Neural crest cell (in vitro differentiated cells): ENCODE measurements around the gene DNLZ. TPM values are rescaled to one million over a fixed set of nuclear protein-coding genes. Genes with fewer than 3 reads are reported as not detected.

Experiments
- DNase-seq: peaks from one replicate; pipeline ENCODE4 v3.0.0; 2021; ENCODE audit warnings: low read depth, mixed read lengths, low spot score
- H3K27ac Mint-ChIP-seq: one replicate; pipeline ENCODE4 v1.8.0; 2021; ENCODE audit warnings: mild to moderate bottlenecking, mixed read lengths; ENCODE audit not compliant: unreplicated experiment
- H3K27me3 Mint-ChIP-seq: 2 replicates; pipeline ENCODE4 v1.8.0; 2021; ENCODE audit warnings: low read depth, mild to moderate bottlenecking, mixed read lengths
- H3K36me3 Mint-ChIP-seq: 2 replicates; pipeline ENCODE4 v1.8.0; 2021; ENCODE audit warnings: low read depth, mild to moderate bottlenecking, mixed read lengths
- H3K4me1 Mint-ChIP-seq: 2 replicates; pipeline ENCODE4 v1.8.0; 2021; ENCODE audit warnings: mixed read lengths
- H3K4me3 Mint-ChIP-seq: one replicate; pipeline ENCODE4 v1.8.0; 2021; ENCODE audit warnings: mild to moderate bottlenecking, mixed read lengths
- H3K9me3 Mint-ChIP-seq: 2 replicates; pipeline ENCODE4 v1.8.0; 2021; ENCODE audit warnings: mixed read lengths
- CTCF ChIP-seq: fragments of 200-600 bp; sonication (generic); conservative IDR thresholded peaks from 2 replicates; pipeline ENCODE4 v1.5.0; 2021; ENCODE audit warnings: antibody characterized with exemption, mild to moderate bottlenecking
- total RNA-seq: library from RNA; stranded (reverse); gene quantifications from 2 replicates; pipeline ENCODE4 v1.2.1, GENCODE V29; 2021

Gene DNLZ
- total RNA-seq, 1 donor from 2014 or later = 21.3 TPM

GRCh38 chr9:136379401-136379800 is 15.9 kb upstream of the DNLZ start:
- Mint-ChIP-seq H3K9me3 (no peaks in the 10 kb centered on the region), H3K27me3 (no peaks in the 10 kb centered on the region), H3K36me3 (no peaks in the 10 kb centered on the region), H3K4me1 (no peaks in the 10 kb centered on the region), H3K27ac (no peak overlapping the region), H3K4me3 (no peak overlapping the region)
- TF ChIP-seq CTCF = no peak
- no peak for DNase-seq

- H3K27me3 Mint-ChIP-seq = no peaks in the 10 kb centered on the region
- no peaks in the 10 kb centered on the region for H3K36me3 Mint-ChIP-seq
- no peak for DNase-seq
- TF ChIP-seq CTCF = no peak
- H3K27ac Mint-ChIP-seq = no peak overlapping the region
- no peaks in the 10 kb centered on the region for H3K9me3 Mint-ChIP-seq
- H3K4me3 Mint-ChIP-seq = no peak overlapping the region
- no peaks in the 10 kb centered on the region for H3K4me1 Mint-ChIP-seq
Observed at GRCh38 chr9:136379003-136379287, 15.4 kb upstream of the DNLZ start.

- Mint-ChIP-seq H3K27ac (no peak overlapping the region), H3K4me1 (peaks cover under 1% of the 10 kb centered on the region), H3K9me3 (no peaks in the 10 kb centered on the region), H3K36me3 (no peaks in the 10 kb centered on the region), H3K27me3 (no peaks in the 10 kb centered on the region), H3K4me3 (no peak overlapping the region)
- TF ChIP-seq CTCF = no peak
- DNase-seq = no peak
Observed at GRCh38 chr9:136378170-136379002, 14.8 kb upstream of the DNLZ start.

- Mint-ChIP-seq H3K36me3 (no peaks in the 10 kb centered on the region), H3K9me3 (no peaks in the 10 kb centered on the region), H3K27me3 (no peaks in the 10 kb centered on the region), H3K4me3 (no peak overlapping the region), H3K4me1 (peaks cover 9% of the 10 kb centered on the region), H3K27ac (no peak overlapping the region)
- DNase-seq = no peak
- no peak for TF ChIP-seq CTCF
Observed at GRCh38 chr9:136377341-136378169, 14.0 kb upstream of the DNLZ start.

- no peak for TF ChIP-seq CTCF
- Mint-ChIP-seq H3K36me3 (no peaks in the 10 kb centered on the region), H3K4me3 (no peak overlapping the region), H3K27ac (no peak overlapping the region), H3K4me1 (peaks cover 10% of the 10 kb centered on the region), H3K9me3 (no peaks in the 10 kb centered on the region), H3K27me3 (no peaks in the 10 kb centered on the region)
- no peak for DNase-seq
Observed at GRCh38 chr9:136376457-136376856, 12.9 kb upstream of the DNLZ start.
